ENCODE results near the gene LZTS3. TPM values are rescaled to one million over a fixed set of nuclear protein-coding genes. Genes with fewer than 3 reads are reported as not detected.
"Not testable (repeated sequence)": the region's sequence is repeated elsewhere in the genome, so short reads cannot be mapped to it uniquely, and the experiment has no call there.

The LZTS3 gene
- polyA plus RNA-seq (ENCODE audit: insufficient read length in 3 of 3), result 10 to 100 TPM; 16.5 to 20.6 (median 19.9) TPM
- long read RNA-seq, donor 1, full-length matches to known transcripts, result 1 of 1 reads
- long read RNA-seq, donor 1, partial matches to known transcripts, result 0 of 1 reads
- long read RNA-seq, donor 1, other reads (novel, unspliced or antisense), result 0 of 1 reads
- long read RNA-seq, donor 2, result 0 reads
- long read RNA-seq, donor 3, result 0 reads
- long read RNA-seq, donor 4, result 0 reads
- long read RNA-seq, donor 5, result 0 reads
- long read RNA-seq, donor 6, full-length matches to known transcripts, result 2 of 2 reads
- long read RNA-seq, donor 6, partial matches to known transcripts, result 0 of 2 reads
- long read RNA-seq, donor 6, other reads (novel, unspliced or antisense), result 0 of 2 reads
- long read RNA-seq, donor 7, full-length matches to known transcripts, result 3 of 3 reads
- long read RNA-seq, donor 7, partial matches to known transcripts, result 0 of 3 reads
- long read RNA-seq, donor 7, other reads (novel, unspliced or antisense), result 0 of 3 reads
- long read RNA-seq, donor 8, full-length matches to known transcripts, result 2 of 2 reads
- long read RNA-seq, donor 8, partial matches to known transcripts, result 0 of 2 reads
- long read RNA-seq, donor 8, other reads (novel, unspliced or antisense), result 0 of 2 reads
- long read RNA-seq, donor 9, result 0 reads
- long read RNA-seq, donor 10, full-length matches to known transcripts, result 1 of 1 reads
- long read RNA-seq, donor 10, partial matches to known transcripts, result 0 of 1 reads
- long read RNA-seq, donor 10, other reads (novel, unspliced or antisense), result 0 of 1 reads
- long read RNA-seq, donor 11, full-length matches to known transcripts, result 2 of 2 reads
- long read RNA-seq, donor 11, partial matches to known transcripts, result 0 of 2 reads
- long read RNA-seq, donor 11, other reads (novel, unspliced or antisense), result 0 of 2 reads
- long read RNA-seq, donor 12, full-length matches to known transcripts, result 3 of 3 reads
- long read RNA-seq, donor 12, partial matches to known transcripts, result 0 of 3 reads
- long read RNA-seq, donor 12, other reads (novel, unspliced or antisense), result 0 of 3 reads
- long read RNA-seq, donor 13, full-length matches to known transcripts, result 4 of 4 reads
- long read RNA-seq, donor 13, partial matches to known transcripts, result 0 of 4 reads
- long read RNA-seq, donor 13, other reads (novel, unspliced or antisense), result 0 of 4 reads
- long read RNA-seq, donor 14, full-length matches to known transcripts, result 3 of 12 reads
- long read RNA-seq, donor 14, partial matches to known transcripts, result 9 of 12 reads
- long read RNA-seq, donor 14, other reads (novel, unspliced or antisense), result 0 of 12 reads
- long read RNA-seq, donor 15, full-length matches to known transcripts, result 2 of 2 reads
- long read RNA-seq, donor 15, partial matches to known transcripts, result 0 of 2 reads
- long read RNA-seq, donor 15, other reads (novel, unspliced or antisense), result 0 of 2 reads
- long read RNA-seq, donor 16, result 0 reads

- DNase-seq, result peak; percentile 72
Observed at GRCh38 chr20:3172933-3173609, at the start of gene LZTS3. Gene LZTS3 (minus strand): TSS chr20:3173549. CDS start chr20:3167163, 6,386 bp downstream.

GRCh38 chr20:3221398-3222226, 48.3 kb upstream of the LZTS3 start:
- no peak for DNase-seq

GRCh38 chr20:3218307-3218988, 45.1 kb upstream of the LZTS3 start:
- DNase-seq, result no peak

GRCh38 chr20:3215359-3215917, 42.1 kb upstream of the LZTS3 start:
- not testable (repeated sequence) for DNase-seq

GRCh38 chr20:3213226-3213625, 39.9 kb upstream of the LZTS3 start:
- no peak for DNase-seq

GRCh38 chr20:3210346-3210745, 37.0 kb upstream of the LZTS3 start:
- DNase-seq, result no peak

- no peak for DNase-seq
Observed at GRCh38 chr20:3209946-3210317, 36.6 kb upstream of the LZTS3 start.

- peak; percentile 57 for DNase-seq
Observed at GRCh38 chr20:3209257-3209945, 36.1 kb upstream of the LZTS3 start, which contains the start of gene ITPA. Gene ITPA (plus strand): TSS chr20:3209498. CDS start chr20:3209552, 54 bp downstream.

- no peak for DNase-seq
Observed at GRCh38 chr20:3208786-3209256, 35.5 kb upstream of the LZTS3 start.

GRCh38 chr20:3204124-3204794, 30.9 kb upstream of the LZTS3 start, which contains the start of gene DDRGK1:
Gene DDRGK1 (minus strand): TSS chr20:3204682. CDS start chr20:3204627, 55 bp downstream.
- DNase-seq, result peak; percentile 87

- no peak for DNase-seq
Observed at GRCh38 chr20:3203315-3204123, 30.2 kb upstream of the LZTS3 start.

GRCh38 chr20:3202965-3203314, 29.6 kb upstream of the LZTS3 start:
- no peak for DNase-seq

GRCh38 chr20:3199976-3200755, 26.8 kb upstream of the LZTS3 start:
- no peak for DNase-seq

GRCh38 chr20:3199206-3199605, 25.9 kb upstream of the LZTS3 start:
- DNase-seq, result no peak

GRCh38 chr20:3195590-3196237, 22.4 kb upstream of the LZTS3 start:
- DNase-seq, result no peak
